Stimulated activated CD8-positive, alpha-beta memory T cell treated with anti-CD3 and anti-CD28 coated beads, Interleukin-7, amount 100 ng/mL, for 4 hours (primary cell): ENCODE data around the gene NOTCH1.

Experiments used
- DNase-seq, 2 donors: peaks; one replicate each; pipeline ENCODE4 v3.0.0-alpha.2; 2020; ENCODE audit warnings: low read depth in 2 of 2

The NOTCH1 gene

DNA sequence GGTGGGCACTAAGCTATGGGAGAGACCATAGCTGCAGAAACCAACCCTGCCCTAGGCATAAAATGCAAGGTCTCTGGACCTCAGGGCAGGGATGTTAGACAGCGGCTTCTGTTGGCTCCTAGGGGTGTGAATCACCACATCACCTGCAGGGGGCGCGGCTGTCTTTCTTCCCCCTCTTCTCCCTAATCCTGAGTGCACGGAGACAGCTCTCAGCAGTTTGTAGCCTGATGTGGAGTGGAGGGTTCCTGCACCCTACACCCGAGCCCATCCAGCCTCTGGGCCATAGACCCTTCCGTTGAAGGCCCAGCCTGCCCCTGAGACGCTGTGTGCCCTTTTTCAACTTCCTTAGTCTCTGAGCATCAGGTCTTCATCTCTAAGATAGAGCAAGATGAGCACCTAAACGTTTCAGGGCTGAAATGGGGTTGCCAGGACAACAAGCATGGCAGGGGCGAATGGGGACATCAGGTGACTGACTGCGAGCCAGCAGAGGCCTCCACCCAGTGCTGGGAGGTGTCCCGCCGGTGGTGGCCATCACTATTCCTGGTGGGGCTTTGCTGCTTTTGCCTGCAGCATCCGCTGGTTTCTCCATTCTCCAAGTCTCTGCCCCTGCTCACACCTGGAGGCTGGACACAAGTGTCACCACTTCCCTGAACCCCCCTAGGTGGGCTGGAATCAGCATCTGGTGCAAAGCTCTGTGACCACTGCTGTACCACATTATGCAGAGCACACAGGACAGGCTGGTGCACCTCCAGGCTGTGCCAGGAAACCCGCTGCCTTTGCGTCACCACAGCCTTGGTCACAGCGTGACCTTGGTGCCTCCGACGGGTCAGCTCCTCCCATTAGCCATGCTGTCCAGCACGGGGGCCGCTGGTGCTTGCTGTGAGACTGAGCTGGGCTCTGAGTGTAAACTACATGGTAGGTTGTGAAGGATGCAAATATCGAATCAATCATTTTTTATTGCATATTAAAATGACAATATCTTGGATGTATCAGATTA, 60.5 kb downstream of the NOTCH1 start:
- peak; percentile 68 to 70 for DNase-seq

DNA sequence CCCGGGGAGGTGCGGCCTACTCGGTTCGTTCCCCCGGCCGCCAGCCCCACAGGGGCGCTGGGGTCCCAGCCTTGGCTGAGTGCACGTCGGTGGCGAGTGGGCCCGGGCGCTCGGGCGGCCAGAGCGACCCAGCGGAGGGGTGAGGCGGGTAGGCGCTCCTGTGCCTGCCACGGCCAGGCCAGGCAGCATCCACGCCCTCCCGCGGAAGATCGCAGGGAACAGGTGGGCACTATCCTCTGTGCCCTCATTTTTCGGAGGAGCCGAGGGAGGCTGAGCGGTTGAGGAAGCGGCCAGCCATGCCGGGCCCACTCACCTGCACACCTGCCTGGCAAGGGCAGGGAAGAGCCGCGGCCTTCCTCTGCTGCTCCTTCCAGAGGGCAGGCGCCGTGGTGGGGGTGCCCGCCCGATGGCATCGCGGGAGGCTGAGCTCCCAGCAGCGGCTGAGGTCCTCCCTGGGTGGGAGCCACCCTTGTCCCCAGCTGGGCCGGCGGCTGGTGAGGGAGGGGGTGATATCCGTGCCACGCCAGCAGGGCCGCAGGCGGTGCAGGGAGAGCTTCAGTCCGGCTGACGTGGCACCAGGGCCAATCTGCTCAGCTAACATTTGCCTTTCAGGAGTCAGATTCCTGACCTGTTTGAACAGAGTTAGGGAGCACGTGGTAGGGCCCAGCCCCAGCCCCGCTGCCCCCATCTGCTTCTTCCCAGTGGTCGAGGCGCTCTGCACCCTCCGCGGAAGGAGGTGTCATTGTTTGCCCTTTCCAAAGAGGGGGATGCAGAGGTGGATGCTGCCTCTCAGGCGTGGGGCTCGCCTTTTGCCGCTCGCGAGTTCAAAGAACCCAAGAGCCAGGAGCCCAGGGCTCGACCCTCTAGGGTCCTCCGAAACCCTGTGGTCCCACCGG, 61.4 kb downstream of the NOTCH1 start:
- no peak for DNase-seq

DNA sequence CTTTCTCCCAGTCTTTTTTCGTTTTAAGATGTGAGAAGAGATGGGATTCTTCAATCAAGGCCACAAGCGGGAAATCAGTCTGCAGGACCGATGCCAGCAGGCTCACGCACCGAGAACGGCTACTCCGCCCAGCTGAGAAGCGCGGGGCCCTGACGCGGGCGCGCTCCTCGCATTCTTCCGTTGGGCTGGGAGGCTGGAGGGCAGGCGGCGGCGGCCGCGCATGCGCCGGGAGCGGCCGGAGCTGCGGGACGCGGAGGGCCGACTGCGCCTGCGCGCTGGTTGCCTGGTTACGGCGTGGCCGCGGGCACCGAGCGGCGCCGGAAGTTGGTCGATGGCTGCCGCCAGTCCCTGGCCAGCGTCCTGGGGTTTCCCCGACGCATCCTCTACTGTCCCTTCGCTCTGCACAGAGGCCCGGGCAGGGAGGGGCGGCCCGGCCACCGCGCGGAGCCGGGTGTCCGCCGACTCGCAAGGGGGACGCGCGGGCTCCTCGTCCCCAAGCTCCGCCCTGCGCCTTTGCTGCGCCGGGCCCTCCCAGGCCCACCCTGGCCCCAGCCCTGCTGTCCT, 62.2 kb downstream of the NOTCH1 start:
- DNase-seq = peak; percentile 78 to 94

DNA sequence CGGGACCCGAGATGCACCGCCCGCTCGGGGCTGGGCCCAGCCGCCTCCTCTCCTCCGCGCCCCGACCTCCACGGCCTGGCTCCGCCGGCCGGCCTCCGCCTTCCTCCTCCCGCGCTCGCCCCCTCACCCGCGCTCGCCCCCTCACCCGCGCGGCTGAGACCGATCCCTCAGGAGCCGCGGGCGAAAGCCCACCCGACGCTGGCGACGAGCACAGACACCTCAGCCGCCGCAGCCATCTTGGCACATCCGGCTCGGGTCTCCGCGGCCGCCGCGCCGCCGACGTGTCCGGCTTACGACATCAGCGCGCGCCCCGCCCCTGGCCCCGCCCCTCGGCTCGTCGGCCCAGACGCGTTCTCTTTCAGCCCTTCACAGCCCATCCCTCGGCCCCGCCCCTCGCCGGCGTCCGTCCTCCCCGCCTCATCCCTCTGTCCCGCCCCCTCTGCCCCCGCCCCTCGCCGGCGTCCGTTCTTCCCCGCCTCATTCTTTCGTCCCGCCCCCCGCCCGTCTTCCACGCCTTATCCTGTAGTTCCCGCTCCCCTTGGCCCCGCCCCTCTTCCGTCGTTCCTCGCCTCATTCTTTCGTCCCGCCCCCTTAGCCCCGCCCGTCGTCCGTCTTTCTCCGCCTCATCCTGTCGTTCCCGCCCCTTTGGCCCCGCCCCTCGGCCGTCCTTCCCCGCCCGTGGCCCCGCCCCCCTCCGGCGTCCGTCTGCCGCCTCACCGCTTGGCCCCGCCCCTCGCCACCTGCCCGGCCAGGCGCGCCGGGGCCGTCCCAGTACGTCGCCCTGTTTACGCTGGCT, 62.9 kb downstream of the NOTCH1 start, which contains the start of gene SEC16A:
Gene SEC16A (minus strand): TSS at position 248 of the 796 bp plus-strand sequence. CDS start 5,425 bp downstream, outside the sequence.
- DNase-seq = peak; percentile 98 to 100

DNA sequence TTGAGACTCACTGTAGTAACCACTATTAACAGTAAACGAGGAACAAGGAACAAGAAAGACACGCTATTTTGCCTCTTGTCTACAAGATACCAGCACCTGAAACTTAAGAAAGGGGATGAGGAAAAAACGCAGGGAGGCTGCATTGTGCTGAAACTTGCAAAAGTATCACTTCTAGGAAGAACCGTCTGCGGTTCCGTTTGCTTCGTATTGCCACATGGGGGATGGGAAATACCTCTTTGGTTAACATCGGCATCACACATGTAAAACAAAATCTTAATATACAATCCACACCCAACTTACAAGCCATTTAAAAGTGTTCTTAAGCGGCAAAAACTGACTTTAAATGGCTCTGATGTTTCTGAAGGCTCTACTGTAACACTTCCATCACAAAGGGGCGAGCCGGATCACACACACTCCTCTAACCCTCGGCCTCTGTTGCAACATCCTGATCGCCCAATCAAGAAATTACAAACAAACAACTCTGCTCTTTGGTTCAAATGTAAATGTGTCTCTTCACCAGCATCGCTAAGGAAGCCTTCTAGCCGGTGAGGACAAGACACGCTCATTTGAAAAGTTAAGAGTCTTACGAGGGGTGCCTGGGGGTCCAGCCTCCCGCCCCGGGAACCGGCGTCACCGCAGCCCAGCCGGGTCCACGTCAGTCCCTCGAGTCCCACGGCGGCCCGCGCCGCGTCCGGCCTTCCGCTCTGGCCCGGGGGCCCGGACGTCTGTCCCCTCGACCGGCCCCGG, 63.6 kb downstream of the NOTCH1 start:
- no peak for DNase-seq

DNA sequence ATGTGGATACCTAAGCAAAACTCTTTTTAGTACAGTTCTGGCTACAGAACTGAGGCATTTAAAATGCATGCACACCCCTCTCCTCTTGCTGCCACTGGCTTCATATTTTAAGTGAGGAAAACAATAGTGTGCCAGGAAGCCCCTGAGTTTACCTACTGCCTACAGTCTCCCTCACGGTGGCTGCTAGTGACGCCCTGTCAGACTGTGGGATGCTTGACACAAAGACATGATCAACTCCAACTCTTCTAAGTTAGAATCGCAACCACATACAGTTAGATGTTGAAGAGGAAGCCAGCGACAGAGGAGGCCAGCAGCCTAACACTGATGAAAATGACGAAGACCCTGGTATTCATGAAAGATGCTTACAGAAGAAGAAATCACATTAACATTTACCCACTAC, 64.3 kb downstream of the NOTCH1 start:
- no peak for DNase-seq

DNA sequence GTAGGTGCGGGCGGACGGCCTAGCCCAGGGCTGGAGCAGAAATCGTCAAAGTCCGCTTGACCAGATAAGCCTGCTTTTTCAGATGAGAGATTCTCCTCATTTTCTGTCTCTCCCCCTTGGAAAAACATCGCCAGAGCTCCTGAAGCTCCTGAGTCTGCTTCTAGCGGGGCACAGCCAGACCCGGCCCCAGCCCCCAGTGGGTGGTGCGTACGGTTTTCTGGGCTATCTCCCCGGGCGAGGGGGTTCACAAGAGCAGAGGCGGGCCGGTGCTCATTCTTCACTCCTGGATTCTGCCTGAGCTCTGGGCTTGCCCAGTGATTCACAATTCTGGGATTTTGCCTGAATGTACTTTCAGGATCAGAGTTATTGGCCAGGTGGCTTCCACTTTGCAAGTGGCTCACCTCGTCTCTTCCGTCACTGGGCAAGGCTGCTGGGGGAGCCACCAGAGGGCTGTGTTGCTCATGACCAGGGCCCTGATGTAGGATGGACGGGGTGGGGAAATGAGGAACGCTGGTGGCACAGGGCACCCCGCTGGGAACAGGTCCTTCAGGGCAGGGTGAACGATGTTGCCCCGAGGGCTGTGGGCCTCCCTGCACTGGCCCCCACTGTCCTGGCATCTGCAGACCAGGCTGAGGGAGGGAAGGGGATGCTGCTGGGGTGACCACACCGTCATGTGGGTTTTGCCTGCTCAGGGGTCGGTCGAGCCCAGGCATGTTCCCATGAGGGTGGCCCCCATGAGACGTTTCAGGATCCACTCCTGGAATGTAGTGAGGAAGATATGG, 69.3 kb downstream of the NOTCH1 start:
- DNase-seq = no peak

DNA sequence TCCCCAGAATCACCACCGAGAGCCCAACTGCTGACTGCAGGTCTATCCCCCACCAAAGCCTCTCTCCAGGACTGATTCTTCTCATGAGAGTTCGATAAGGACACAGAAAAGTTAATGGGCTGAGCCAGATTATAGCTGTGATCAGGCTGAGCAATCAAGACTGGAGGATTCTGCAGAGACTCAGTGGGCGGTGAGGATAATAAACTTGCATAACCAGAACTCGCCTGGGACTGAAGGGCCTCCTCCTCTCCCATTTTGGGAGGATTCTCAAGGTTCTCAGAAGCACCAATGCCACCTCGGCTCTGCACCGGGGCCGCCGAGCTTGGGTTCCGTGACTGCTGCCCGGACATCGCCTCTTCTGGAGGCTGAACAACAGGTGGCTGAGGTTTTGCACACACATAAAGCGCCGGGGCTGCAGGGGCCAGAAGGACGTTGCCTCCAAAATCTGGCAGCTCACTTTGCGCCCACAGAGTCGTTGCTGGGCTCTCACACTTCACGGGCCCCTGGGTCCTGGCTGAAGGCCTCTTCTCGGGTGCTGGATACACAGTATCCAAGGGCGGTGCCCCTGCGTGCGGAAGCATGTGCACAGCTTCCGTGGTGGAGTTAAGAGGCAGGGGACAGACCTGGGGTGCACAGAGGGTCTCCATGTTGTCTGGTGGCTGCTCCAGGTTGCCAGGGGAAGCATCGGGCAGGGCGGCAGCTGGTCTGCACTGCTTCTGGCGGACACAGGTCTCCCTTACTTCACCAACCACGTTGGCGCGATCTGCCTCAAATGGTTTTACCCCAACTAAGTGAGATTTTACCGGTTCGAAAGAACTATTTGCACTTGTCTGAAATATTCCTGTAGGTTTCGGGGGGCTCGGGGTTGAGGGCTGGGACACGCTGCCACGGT, 70.6 kb downstream of the NOTCH1 start:
- DNase-seq = no peak

DNA sequence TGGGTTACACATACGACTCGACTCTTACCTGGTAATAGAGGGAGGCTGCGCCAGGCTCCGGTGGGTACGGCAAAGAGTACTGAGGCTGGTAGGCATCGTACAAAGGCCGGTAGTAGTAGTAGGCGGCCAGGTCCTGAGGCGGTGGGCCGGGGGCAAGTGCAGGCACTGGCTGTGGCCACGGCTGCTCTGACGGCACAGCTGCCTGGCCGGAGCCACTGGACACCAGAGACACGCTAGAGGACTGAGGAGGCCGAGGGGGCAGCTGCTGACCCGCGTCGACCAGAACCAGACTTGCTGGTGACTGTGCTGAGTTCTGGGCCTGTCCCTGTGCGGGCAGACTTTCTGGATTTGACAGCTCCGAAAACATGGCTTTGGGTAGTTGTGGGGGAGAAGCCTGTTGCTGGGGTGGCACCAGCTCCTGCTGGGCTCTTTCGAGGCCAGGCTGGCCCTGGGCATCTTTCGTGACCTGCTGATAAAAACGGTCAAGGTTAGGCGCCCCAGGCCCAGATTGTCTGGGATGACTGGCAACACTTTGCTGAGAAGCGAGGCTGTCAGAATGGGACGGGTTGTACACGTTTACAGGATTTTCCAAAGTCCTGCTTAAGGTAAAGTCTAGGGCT, 71.7 kb downstream of the NOTCH1 start:
- no peak for DNase-seq

DNA sequence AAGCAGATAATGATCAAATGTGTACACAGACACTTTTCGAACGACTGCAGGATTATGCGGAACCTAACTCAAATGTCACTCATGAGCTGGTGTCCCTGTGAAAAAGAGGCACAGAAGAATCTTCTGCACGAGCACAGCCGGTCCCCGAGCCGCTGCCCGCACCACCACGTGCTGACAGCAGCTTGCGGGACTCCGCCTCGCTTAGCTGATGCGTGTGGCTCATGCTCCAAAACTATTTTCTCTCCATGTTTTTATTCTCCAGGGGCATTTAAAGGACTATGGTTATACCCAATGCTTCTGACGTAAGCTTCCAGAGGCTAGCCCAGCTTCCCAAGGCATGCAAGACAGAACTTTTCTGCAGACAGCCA, 72.5 kb downstream of the NOTCH1 start:
- no peak for DNase-seq

DNA sequence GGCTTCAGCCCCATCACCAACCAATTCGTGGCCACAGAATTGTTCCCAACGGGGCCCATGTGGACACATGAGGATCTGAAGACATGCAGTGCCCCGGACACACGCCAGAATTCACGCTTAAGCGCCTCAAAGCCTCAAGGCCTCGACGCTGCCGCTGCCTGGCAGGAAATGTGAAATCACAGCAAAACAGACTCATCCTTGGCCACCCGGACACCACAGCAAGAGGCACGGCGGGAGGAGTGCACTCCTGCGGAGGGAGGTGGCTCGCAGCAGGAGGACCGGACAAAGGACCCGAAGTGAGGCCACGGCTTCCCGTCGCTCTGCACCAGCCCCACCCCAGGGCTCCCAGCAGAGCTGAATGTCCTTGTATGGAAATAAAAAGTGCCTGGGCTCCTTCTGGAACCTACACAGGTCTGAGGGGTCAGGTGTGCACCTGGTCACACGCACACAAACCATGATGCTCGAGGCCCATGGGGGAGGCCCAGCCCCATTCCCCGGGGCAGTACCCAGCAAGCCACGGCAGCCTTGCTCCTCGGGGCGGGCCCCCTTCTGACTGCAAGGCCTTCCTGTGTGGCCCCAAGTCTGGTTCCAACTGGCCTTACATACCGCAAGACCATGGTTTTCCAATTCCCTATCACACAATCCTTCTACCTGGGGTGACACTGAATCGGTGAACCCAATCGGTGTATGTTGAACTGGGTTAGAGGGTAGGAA, 73.1 kb downstream of the NOTCH1 start:
- DNase-seq = no peak

DNA sequence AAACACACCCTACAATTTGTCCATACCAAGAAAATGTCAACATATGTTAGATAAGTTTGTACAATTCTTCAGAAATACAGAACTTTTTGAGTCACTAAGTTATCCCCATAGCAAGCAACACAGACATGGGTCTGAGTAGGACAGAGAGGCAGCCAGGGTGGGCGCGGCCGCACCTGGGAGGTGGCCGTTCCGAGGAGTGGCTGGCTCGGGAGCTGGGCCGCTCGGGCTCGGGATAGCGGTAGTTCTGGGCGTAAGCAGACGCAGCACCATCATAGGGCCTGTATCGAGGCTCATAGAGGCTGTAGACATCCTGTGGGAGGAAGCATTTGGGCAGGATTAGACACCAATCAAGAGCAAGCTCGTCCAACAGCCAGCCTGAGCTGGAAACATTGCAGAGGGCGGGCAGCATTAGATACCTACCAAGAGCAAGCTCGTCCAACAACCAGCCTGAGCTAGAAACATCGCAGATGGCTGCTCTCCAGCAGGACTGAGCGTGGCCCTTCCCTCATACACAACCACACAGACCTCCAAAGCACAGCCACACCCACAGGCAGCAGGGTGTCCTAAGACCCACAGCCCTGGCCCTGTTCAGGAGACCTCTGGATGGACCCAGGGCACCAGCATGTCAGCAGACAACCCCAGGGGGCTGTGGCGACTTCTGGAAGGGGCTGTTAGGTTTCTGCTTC, 73.9 kb downstream of the NOTCH1 start:
- DNase-seq = no peak

DNA sequence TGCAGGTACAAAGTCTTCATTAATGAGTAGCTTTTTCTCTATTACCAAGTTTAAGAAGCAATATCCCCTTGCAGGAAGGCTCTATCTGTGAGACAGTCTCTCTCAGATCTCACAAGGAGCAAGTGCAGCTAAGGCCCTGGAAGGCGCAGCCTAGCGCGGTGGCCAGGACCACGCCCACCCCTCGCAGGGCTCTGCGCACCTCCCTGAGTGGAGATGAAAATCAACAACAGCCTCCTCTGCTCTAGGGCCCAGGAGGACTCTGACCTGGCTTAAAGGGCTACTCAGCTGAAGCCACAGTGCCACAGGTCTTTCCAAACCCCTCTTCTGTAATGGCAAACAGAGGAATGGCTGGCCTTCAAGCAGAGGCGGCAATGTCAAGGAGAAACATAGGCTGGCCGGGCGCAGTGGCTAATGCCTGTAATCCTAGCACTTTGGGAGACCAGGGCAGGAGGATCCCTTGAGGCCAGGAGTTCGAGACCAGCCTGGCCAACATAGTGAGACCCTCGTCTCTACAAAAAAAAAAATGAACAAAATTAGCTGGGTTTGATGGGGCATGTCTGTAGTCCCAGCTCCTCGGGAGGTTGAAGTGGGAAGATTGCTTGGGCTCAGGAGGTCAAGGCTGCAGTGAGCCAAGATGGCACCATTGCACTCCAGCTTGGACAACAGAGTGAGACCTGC, 74.9 kb downstream of the NOTCH1 start:
- DNase-seq = no peak

DNA sequence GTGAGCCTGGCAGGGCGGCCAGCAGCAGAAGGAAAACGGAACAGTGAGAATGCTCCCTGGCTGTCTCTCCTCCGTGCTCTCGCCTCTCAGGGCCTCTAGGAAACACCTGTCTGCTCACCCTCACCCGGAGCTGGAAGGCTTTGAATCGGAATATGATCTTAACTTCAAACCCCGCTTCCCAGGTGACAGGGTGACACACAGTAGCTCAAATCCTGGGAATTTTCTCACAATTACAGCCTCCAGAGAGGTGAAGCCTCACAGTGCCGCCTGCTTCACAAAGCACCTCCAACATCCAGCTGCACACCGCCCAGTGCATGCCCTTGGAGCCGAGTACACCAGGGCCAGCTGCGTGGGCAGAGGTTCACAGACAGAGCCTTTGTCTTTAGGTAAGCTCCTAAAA, 75.5 kb downstream of the NOTCH1 start:
- no peak for DNase-seq

DNA sequence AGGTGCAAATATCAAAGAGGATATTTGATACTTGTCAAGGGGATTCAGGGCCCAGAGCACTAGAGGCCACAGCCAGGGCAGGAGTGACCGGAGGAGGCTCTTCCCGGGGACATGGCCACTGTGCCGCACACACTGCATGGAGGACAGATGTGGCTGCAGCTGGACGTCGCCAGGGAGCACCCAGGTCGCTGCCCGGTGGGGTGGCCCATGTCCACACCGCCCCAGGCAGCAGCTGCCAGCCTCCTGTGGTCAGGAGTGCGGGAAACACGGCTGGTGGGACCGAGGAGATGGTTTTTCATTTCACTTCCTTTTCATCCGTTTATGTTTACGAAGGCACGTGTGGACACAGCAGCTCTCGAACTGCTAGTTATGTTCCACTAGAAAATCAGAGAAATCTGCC, 78.1 kb downstream of the NOTCH1 start:
- no peak for DNase-seq

DNA sequence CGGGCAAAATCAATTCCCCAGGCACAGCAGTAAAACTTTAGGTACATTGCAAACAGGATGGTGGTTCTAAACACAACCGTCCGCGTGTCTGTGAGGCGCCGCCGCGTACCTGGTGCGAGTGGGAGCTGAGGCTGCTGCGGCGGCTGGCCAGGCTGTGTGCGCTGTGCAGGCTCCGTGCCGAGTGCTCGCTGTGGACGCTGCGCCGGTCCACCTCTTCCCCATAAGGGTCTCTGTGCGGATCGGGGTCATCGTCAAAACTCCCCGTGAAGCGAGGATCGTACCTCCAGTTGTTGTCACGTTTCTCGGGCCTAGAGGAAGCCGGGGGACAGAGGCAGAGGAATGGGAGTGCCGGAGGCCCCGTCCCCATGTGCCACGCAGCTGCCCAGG, 79.7 kb downstream of the NOTCH1 start:
- no peak for DNase-seq
